Activated naive CD4-positive, alpha-beta T cell treated with anti-CD3 and anti-CD28 coated beads, Interleukin-2, amount 50 U/mL, for 24 hours (primary cell): ENCODE measurements around the gene SEC31A.
"Not testable (repeated sequence)": the region's sequence is repeated elsewhere in the genome, so short reads cannot be mapped to it uniquely, and the experiment has no call there.

Experiments
- H3K27ac Mint-ChIP-seq: one replicate; pipeline ENCODE4 v1.8.0; 2021; ENCODE audit warnings: mild to moderate bottlenecking, mixed read lengths
- H3K27me3 Mint-ChIP-seq: one replicate; pipeline ENCODE4 v1.8.0; 2021; ENCODE audit warnings: mixed read lengths
- H3K36me3 Mint-ChIP-seq: one replicate; pipeline ENCODE4 v1.8.0; 2021; ENCODE audit warnings: mixed read lengths
- H3K4me1 Mint-ChIP-seq: one replicate; pipeline ENCODE4 v1.8.0; 2021; ENCODE audit warnings: mixed read lengths
- H3K4me3 Mint-ChIP-seq: one replicate; pipeline ENCODE4 v1.8.0; 2021; ENCODE audit warnings: mild to moderate bottlenecking, mixed read lengths
- H3K9me3 Mint-ChIP-seq: one replicate; pipeline ENCODE4 v1.8.0; 2021; ENCODE audit warnings: mixed read lengths

SEC31A gene

DNA sequence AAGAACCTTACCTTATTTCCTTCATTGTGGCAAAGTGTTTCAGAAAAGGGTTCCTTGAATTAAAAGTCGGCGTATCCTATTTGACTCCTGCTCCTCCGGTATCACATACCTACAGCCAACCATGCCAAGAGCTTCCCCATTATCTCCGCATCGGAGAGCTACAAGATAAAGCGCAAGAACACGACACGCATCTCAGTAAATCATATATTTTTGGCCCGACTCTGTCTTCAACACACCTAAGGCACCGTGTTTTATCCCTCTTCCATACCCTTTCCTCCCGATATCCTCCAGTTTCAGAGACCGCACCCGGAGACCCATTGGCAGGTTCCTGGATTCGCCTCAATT, 9.1 kb upstream of the SEC31A start:
- H3K4me3 Mint-ChIP-seq: no peak overlapping the region
- H3K4me1 Mint-ChIP-seq: peaks cover 37% of the 10 kb centered on the region
- H3K9me3 Mint-ChIP-seq: no peaks in the 10 kb centered on the region
- H3K27ac Mint-ChIP-seq: no peak overlapping the region
- H3K27me3 Mint-ChIP-seq: no peaks in the 10 kb centered on the region
- H3K36me3 Mint-ChIP-seq: peaks cover 9% of the 10 kb centered on the region

DNA sequence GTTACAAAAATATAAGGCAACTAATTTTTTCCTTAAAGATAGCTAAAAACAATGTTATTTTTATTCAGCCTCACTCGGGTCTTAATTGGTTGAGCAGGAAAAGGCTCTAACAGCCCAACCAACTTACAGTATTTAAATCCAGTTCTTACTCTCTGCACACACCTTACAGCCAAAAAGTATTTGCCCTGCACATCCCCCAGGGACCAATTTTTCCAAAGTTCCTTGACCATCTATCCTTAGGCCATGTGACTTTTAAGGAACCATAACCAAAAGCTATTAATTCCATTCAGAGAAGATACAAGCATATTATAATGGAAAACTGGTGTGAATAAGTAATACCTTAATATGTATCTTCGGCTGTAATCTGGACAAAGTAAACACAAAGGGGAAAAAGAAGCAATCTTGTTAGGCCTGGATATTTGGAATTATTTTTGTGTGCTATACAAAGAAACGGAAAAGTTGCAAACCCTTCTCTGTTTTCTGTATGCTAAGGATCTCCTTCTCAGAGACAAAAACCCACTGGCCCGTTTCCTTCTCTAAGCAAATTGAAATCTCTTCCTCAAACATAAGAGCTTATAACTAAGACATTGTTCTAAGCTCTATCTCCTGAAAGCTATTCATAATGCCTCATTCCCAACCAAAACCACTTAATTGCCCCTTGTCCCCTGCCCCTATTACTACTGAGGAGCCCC, 8.6 kb upstream of the SEC31A start:
- H3K27ac Mint-ChIP-seq: no peak overlapping the region
- no peaks in the 10 kb centered on the region for H3K9me3 Mint-ChIP-seq
- H3K27me3 Mint-ChIP-seq: no peaks in the 10 kb centered on the region
- H3K4me1 Mint-ChIP-seq: peaks cover 41% of the 10 kb centered on the region
- H3K4me3 Mint-ChIP-seq: no peak overlapping the region
- H3K36me3 Mint-ChIP-seq: peaks cover 12% of the 10 kb centered on the region

DNA sequence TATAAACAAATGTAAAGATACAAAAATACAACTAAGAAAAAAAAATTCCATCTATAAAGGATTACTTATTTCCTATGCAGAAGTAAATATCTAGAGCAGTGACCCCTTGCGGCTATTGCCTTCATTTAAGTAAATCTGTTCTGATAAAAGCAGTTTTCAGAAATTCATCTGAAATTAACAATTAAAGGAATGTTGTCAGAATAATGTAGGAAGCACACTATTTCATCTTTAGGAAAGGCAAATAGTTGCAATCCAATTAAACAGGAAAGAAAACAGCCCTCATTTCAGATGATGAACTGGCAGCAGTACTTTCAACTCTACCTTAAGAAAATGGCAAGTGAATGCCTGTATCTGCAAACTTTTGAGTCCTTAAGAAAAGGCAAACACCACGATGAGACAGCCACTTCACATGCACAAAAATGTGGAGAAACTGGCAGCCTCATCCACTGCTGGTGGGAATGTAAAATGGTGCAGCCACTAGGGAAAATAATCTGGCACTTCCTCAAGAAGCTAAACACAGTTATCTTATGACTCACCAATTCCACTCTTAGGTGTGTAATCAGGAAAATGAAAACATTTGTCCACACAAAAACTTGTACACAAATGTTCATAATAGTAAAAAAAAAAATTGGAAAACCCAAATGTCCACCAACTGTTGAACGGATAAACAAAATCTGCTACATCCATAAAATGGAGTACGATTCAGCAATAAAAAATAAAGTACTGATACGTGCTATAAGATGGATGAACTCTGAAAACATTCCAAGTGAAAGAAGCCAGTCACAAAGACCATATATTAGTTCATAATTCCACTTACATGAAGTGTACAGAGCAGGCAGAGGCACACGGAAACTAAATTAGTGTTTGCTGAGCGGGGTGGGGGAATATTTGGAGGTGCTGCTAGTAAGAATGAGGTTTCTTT, 7.6 kb upstream of the SEC31A start:
- H3K36me3 Mint-ChIP-seq: peaks cover 18% of the 10 kb centered on the region
- H3K9me3 Mint-ChIP-seq: no peaks in the 10 kb centered on the region
- peak overlapping the region; percentile 79 for H3K27ac Mint-ChIP-seq
- no peak overlapping the region for H3K4me3 Mint-ChIP-seq
- H3K27me3 Mint-ChIP-seq: no peaks in the 10 kb centered on the region
- peaks cover 40% of the 10 kb centered on the region for H3K4me1 Mint-ChIP-seq

DNA sequence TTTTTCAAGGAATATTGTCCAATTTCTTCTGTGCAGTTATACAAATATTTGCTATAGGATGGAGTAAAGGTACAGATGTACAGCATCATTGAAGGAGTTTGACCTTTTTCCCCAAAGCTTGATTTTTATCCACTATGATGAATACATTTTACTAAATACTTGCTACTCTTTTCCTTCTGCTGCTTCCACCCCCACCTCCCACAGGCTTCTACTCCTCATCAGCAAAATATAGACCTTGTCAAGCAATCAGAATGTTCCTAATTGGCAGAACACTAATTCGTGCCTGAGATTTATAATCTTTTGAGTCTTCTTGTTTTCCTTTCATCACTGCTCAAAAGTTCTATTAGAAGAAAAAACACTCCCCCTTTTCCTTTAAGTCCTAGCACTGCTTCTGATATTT, 5.8 kb upstream of the SEC31A start:
- Mint-ChIP-seq H3K27ac (peak overlapping the region; percentile 63), H3K27me3 (no peaks in the 10 kb centered on the region), H3K4me3 (peak overlapping the region; percentile 34), H3K4me1 (peaks cover 39% of the 10 kb centered on the region), H3K9me3 (no peaks in the 10 kb centered on the region), H3K36me3 (peaks cover 18% of the 10 kb centered on the region)

DNA sequence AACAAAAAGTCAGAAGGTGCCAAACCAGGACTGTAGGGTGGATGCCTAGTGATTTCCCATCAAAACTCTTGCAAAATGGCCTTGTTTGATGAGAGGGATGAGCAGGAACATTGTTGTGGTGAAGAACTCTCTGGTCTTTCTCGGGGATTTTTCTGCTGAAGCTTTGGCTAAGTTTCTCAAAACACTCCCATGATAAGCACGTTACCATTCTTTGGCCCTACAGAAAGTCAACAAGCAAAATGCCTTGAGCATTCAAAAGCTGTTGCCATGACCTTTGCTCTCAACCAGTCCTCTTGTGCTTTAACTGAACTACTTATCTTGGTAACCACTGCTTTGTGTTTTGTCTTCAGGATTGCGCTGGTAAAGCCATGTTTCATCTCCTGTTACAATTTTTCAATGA, 3.0 kb upstream of the SEC31A start:
- Mint-ChIP-seq H3K27me3 (no peaks in the 10 kb centered on the region), H3K4me3 (no peak overlapping the region), H3K4me1 (peaks cover 50% of the 10 kb centered on the region), H3K36me3 (peaks cover 18% of the 10 kb centered on the region), H3K27ac (peak overlapping the region; percentile 61), H3K9me3 (no peaks in the 10 kb centered on the region)

DNA sequence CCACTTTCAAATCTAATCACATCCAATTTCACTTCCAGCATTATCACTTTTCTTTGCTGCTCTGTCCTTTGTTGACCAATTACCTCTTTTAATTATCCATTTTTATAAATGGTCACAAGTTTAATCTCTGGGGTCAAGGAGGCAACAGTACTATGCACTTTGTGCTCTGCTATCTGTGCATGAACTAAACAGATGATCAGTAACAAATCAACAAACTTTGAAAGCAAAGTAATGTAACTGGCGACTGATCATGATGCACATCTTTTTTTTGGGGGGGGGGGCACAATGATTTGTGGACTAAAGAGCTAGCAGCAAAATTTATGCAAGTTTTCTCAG, 1.5 kb upstream of the SEC31A start:
- no peak overlapping the region for H3K27ac Mint-ChIP-seq
- H3K9me3 Mint-ChIP-seq: no peaks in the 10 kb centered on the region
- no peaks in the 10 kb centered on the region for H3K27me3 Mint-ChIP-seq
- peak overlapping the region; percentile 44 for H3K4me3 Mint-ChIP-seq
- H3K4me1 Mint-ChIP-seq: peaks cover 48% of the 10 kb centered on the region
- H3K36me3 Mint-ChIP-seq: peaks cover 18% of the 10 kb centered on the region

DNA sequence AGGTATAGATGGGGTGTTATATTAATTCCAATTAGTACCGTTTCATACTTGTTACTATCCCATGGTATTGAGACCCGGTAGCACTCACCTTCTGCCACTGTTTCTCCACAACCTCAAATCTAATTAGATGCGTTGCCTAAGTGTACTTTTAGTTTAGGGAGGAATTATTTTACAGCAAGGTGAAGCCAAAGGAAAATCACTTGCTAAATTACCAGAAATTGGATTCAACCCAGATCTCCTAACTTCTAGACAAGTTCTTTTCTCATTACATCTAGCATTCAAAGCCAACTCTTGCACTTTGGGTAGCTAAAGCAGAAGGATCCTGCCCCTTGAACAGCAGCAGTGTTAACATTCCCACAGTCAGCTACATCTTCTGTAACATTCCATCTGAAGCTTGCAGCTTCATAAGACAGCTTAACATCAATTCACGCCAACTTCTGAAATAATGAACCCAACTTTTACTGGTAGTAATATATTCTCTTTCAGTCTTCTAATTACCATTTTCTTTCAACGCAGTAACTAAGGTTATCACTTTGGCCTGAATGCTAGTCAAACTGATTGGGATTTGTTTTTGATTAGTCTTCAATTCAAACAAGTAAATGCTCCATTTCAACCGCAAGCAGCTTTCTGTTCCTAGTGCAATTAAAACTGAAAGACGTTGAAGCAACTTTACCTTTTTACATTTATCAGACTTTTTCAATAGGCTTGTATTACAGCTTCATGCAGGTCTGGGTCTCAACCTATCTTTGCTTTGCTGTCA, 934 bp upstream of the SEC31A start:
- H3K4me1 Mint-ChIP-seq: peaks cover 50% of the 10 kb centered on the region
- peak overlapping the region; percentile 94 for H3K4me3 Mint-ChIP-seq
- H3K36me3 Mint-ChIP-seq: peaks cover 15% of the 10 kb centered on the region
- H3K9me3 Mint-ChIP-seq: no peaks in the 10 kb centered on the region
- H3K27me3 Mint-ChIP-seq: no peaks in the 10 kb centered on the region
- H3K27ac Mint-ChIP-seq: peak overlapping the region; percentile 96

DNA sequence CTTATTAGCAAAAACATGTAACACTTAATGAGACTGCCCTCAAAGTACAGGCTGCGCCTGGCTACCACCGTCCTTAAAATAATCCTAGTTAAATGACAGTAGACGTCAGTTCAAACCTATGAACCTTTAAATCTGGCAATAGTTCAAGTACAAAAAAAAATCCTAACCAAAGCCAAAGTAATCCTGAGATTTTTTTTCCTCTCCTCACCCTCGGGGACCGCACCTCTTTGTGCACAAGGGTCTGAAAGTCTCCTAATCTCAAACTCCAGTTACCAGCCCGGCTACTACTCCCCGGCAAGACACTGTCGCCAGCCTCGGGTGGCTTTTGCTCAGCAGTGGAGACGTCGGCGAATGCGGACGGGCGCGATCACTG, 439 bp downstream of the SEC31A start:
- peaks cover 10% of the 10 kb centered on the region for H3K36me3 Mint-ChIP-seq
- H3K27me3 Mint-ChIP-seq: no peaks in the 10 kb centered on the region
- H3K4me3 Mint-ChIP-seq: peak overlapping the region; percentile 94
- no peaks in the 10 kb centered on the region for H3K9me3 Mint-ChIP-seq
- H3K27ac Mint-ChIP-seq: peak overlapping the region; percentile 96
- peaks cover 56% of the 10 kb centered on the region for H3K4me1 Mint-ChIP-seq

DNA sequence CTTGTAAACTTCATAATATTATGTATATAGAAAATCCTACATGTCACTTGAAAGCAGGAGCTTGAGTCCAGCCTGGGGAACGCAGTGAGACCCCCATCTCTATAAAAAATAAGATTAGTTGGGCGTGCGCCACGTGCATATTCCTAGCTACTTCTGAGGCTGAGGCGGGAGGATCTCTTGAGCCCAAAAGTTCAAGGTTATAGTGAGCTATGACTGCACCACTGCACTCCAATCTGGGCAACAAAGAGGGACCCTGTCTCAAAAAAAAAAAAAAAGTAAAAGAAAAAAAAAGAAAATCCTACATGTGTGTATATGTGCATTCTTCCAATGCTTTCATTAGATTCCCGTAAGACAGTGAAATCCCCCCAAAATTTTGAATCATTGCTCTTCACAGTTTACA, 1.7 kb downstream of the SEC31A start:
- Mint-ChIP-seq H3K4me1 (peaks cover 61% of the 10 kb centered on the region), H3K27ac (no peak overlapping the region), H3K36me3 (peaks cover 4% of the 10 kb centered on the region)

DNA sequence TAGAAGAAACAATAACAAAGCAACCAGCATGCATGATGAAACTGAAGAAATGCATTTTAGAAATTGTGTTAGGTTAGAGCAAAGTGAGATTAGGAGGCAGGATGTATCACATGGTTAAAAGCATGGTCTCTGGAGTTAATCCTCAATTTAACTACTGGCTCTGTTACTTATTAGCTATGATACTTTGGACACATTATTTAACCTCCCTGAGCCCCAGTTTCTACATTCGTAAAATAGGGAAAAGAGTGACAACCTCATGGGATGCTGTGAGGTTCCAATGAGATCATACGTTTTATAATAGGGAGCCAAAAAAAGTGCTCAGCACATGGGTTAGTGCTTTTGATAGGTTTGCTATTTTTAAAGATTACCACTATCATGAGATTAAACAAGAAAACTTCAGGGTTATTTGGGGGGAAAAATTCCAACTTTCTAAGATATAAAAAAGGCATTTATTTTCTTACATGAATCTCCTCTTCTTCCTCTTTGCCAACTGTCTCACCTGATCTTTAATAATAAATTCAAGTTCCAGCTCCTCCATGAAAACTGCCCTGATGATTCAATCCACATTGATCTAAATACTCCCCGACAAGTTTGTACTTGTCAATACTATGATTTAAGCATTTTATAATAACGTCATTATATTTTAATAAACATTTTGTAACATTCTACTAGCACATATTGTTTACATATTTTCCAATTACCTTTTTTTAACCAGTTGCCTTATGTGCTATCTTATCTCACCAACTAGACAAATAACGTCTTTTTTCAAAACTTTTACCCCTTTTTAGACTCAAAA, 4.6 kb downstream of the SEC31A start:
- Mint-ChIP-seq H3K4me1 (peaks cover 60% of the 10 kb centered on the region), H3K27ac (peak overlapping the region; percentile 65), H3K9me3 (no peaks in the 10 kb centered on the region), H3K4me3 (peak overlapping the region; percentile 39), H3K36me3 (peaks cover 5% of the 10 kb centered on the region), H3K27me3 (no peaks in the 10 kb centered on the region)

More for the DNA sequence above, 1.7 kb downstream of the SEC31A start:
- Mint-ChIP-seq H3K4me3 (peak overlapping the region; percentile 94), H3K27me3 (no peaks in the 10 kb centered on the region), H3K9me3 (no peaks in the 10 kb centered on the region)

DNA sequence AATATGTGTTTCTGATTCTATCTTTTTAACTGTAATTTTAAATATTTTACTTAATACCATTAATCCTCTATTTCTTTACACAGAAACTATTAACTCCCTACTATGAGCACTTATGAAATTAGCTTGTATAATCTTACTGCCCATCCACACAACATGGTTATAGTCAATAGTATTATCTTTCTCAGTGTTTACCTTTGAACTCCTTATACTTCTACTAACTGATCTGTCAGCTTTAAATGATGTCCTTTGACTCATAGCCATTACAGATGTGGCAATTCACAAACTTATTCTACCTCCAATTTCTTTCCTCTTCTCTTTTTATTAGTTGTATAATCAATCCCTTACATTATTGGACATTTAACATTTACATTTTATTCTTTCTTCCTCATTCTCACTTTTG, 5.5 kb downstream of the SEC31A start:
- H3K4me3 Mint-ChIP-seq: no peak overlapping the region
- H3K9me3 Mint-ChIP-seq: no peaks in the 10 kb centered on the region
- H3K36me3 Mint-ChIP-seq: peaks cover 5% of the 10 kb centered on the region
- peak overlapping the region; percentile 44 for H3K27ac Mint-ChIP-seq
- H3K27me3 Mint-ChIP-seq: no peaks in the 10 kb centered on the region
- peaks cover 65% of the 10 kb centered on the region for H3K4me1 Mint-ChIP-seq

DNA sequence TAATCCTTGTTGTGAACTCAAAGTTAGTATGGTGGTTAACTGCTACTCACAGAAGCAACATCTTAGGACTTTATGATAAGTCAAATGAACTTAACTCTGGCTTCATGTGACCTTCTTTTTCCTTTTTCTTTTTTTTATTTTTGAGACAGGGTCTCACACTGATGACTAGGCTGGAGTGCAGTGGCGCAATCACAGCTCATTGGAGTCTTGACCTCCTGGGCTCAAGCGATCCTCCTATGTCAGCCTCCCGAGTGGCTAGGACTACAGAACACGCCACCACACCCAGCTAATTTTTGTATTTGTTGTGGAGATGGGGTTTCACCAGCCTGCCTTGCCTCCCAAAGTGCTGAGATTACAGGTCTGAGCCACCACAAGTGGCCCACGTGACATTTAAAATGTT, 22.4 kb downstream of the SEC31A start:
- no peak overlapping the region for H3K4me3 Mint-ChIP-seq
- H3K9me3 Mint-ChIP-seq: no peaks in the 10 kb centered on the region
- H3K4me1 Mint-ChIP-seq: peaks cover 38% of the 10 kb centered on the region
- peak overlapping the region; percentile 30 for H3K27ac Mint-ChIP-seq
- H3K27me3 Mint-ChIP-seq: no peaks in the 10 kb centered on the region
- peaks cover 21% of the 10 kb centered on the region for H3K36me3 Mint-ChIP-seq

DNA sequence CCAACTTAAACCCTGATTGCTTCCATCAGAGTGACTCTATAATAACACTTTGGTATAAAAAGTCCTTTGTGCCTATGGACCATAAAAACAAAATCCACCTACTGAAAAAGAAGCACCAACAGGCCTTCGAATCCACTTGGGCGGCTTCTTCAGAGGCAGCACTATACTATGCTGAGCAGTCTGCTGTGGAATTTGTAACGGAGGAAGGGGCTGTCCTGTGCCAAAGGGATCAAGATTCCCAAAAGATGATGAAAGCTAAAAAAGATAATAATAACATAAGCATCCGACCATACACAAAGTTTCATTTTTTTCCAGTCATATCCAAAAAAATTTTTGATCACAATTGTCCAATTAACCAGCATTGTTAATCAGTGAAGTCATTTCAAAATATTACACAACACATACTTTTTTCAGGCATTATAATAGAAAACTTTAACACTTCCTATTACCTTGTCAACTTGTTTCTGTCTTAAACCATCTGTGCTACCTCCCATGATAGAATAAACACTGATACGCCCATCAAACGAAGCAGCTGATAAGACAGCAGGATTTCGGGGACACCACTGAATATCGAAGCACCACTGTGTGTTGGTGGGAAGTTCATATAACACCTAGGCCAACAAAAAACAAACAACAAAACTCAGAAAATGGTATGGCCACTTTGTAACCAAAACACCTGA, 24.1 kb downstream of the SEC31A start:
- Mint-ChIP-seq H3K27ac (no peak overlapping the region), H3K4me3 (no peak overlapping the region), H3K27me3 (no peaks in the 10 kb centered on the region), H3K36me3 (peaks cover 25% of the 10 kb centered on the region), H3K4me1 (peaks cover 38% of the 10 kb centered on the region), H3K9me3 (no peaks in the 10 kb centered on the region)

DNA sequence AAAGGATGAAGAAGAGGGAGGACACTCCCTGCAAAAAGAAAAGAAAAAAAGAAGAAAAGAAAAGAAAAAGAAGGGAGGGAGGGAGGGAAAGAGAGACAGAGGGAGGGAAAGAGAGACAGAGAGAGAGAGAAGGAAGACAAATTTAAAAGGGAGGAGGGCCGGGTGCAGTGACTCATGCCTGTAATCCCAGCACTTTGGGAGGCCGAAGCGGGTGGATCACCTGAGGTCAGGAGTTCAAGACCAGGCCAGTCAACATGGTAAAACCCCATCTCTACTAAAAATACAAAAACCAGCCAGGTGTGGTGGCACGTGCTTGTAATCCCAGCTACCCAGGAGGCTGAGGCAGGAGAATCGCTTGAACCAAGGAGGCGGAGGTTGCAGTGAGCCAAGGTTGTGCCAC, 24.9 kb downstream of the SEC31A start:
- H3K27ac Mint-ChIP-seq: peak overlapping the region; percentile 82
- peaks cover 28% of the 10 kb centered on the region for H3K36me3 Mint-ChIP-seq
- H3K9me3 Mint-ChIP-seq, H3K27me3 Mint-ChIP-seq: not testable (repeated sequence)
- H3K4me3 Mint-ChIP-seq: peak overlapping the region; percentile 42
- H3K4me1 Mint-ChIP-seq: peaks cover 42% of the 10 kb centered on the region

DNA sequence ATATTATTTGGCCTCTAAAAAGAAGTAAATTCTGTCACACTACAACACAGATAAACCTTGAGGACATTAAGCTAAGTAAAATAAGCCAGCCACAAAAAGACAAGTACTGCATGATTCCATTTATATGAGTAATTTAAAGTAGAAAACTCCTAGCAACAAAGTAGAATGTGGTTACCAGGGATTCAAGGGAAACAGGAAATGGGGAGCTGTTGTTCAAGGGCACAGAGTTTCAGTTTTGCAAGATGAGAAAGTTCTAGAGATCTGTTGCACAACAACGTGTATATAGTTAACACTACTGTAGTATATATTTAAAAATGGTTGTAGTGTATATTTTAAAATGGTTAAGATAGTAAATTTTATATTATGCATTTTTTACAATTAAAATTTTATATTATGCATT, 25.4 kb downstream of the SEC31A start:
- Mint-ChIP-seq H3K36me3 (peaks cover 26% of the 10 kb centered on the region), H3K9me3 (no peaks in the 10 kb centered on the region), H3K4me1 (peaks cover 42% of the 10 kb centered on the region), H3K27ac (peak overlapping the region; percentile 66), H3K27me3 (no peaks in the 10 kb centered on the region), H3K4me3 (peak overlapping the region; percentile 69)
